CD14-positive monocyte (primary cell): Measurements from ENCODE around the gene KRTAP27-1. TPM values are rescaled to one million over a fixed set of nuclear protein-coding genes. Genes with fewer than 3 reads are reported as not detected.
A peak's percentile ranks its signal among the peaks of the same experiment; 100 is the strongest.

Source experiments
- DNase-seq, 3 donors: peaks; one replicate each; pipeline ENCODE4 v3.0.0-alpha.2; 2011 to 2022
- H2AFZ ChIP-seq: 2 replicates; pipeline ENCODE4 v1.6.0; 2012; ENCODE audit warnings: mild to moderate bottlenecking, low read depth, low read length, inconsistent platforms; ENCODE audit not compliant: insufficient read depth, poor library complexity, severe bottlenecking
- H3K27ac ChIP-seq, 2 donors: 1 replicate in 1 of 2; 2 replicates in 1 of 2; pipeline ENCODE4 v1.5.1; 2012 to 2013; ENCODE audit warnings: low read length in 2 of 2, control low read depth in 1 of 2, inconsistent platforms in 1 of 2, low read depth in 1 of 2, mild to moderate bottlenecking in 1 of 2
- H3K27me3 ChIP-seq, 2 donors: one replicate each; pipeline versions ENCODE4 v1.6.0 to v1.6.1; 2011 to 2013; ENCODE audit warnings: low read length in 2 of 2; ENCODE audit not compliant: control insufficient read depth in 2 of 2, insufficient read depth in 2 of 2
- H3K36me3 ChIP-seq, 2 donors: replicated peaks in 1 of 2; 1 replicate in 1 of 2; 2 replicates in 1 of 2; pipeline versions ENCODE4 v1.5.1 to v1.6.1; 2012 to 2013; ENCODE audit warnings: low read length in 2 of 2, control low read depth in 1 of 2, inconsistent platforms in 1 of 2, mild to moderate bottlenecking in 1 of 2; ENCODE audit not compliant: insufficient read depth in 2 of 2, control insufficient read depth in 1 of 2
- H3K4me1 ChIP-seq, 2 donors: 1 replicate in 1 of 2; 2 replicates in 1 of 2; pipeline versions ENCODE4 v1.5.1 to v1.6.1; 2012 to 2013; ENCODE audit warnings: low read length in 2 of 2, control low read depth in 1 of 2, inconsistent platforms in 1 of 2, mild to moderate bottlenecking in 1 of 2, moderate library complexity in 1 of 2; ENCODE audit not compliant: insufficient read depth in 2 of 2, control insufficient read depth in 1 of 2
- H3K4me2 ChIP-seq: replicated peaks from 2 replicates; pipeline ENCODE3; 2012; ENCODE audit warnings: low read length, moderate library complexity, mild to moderate bottlenecking; ENCODE audit not compliant: poor library complexity, severe bottlenecking; ENCODE audit errors: extremely low read depth
- H3K4me3 ChIP-seq, 3 experiments: fragments of 200-600 bp in 1 of 3; sonication (generic) in 1 of 3; replicated peaks in 1 of 3; 1 replicate in 2 of 3; 2 replicates in 1 of 3; pipeline ENCODE4 v1.5.1; 2011 to 2013; ENCODE audit warnings: low read length in 3 of 3, mild to moderate bottlenecking in 3 of 3, control low read depth in 2 of 3, low read depth in 2 of 3, inconsistent platforms in 1 of 3, moderate library complexity in 1 of 3
- H3K79me2 ChIP-seq: 2 replicates; pipeline ENCODE4 v1.6.0; 2012; ENCODE audit warnings: mild to moderate bottlenecking, control low read depth, inconsistent platforms, low read length, moderate library complexity; ENCODE audit not compliant: insufficient read depth
- H3K9ac ChIP-seq: 2 replicates; pipeline ENCODE4 v1.6.0; 2017; ENCODE audit warnings: low read length, mild to moderate bottlenecking; ENCODE audit not compliant: insufficient read depth, poor library complexity, severe bottlenecking
- H3K9me3 ChIP-seq, 2 donors: replicated peaks in 1 of 2; 1 replicate in 1 of 2; 2 replicates in 1 of 2; pipeline versions ENCODE4 v1.5.1 to v1.6.1; 2012 to 2013; ENCODE audit warnings: low read length in 2 of 2, control low read depth in 1 of 2; ENCODE audit not compliant: control insufficient read depth in 1 of 2, insufficient read depth in 1 of 2
- H4K20me1 ChIP-seq: 2 replicates; pipeline ENCODE4 v1.6.0; 2012; ENCODE audit warnings: mild to moderate bottlenecking, low read length, control low read depth, moderate library complexity; ENCODE audit not compliant: insufficient read depth
- H3K27ac Mint-ChIP-seq, 7 donors: one replicate each; pipeline ENCODE4 v1.8.0; 2020; ENCODE audit warnings: mild to moderate bottlenecking in 7 of 7, mixed read lengths in 7 of 7, moderate library complexity in 6 of 7, inconsistent platforms in 2 of 7
- H3K27me3 Mint-ChIP-seq, 3 donors: one replicate each; pipeline ENCODE4 v1.8.0; 2021 to 2022; ENCODE audit warnings: low read depth in 3 of 3, mild to moderate bottlenecking in 3 of 3, mixed read lengths in 3 of 3, moderate library complexity in 3 of 3, inconsistent platforms in 1 of 3
- H3K36me3 Mint-ChIP-seq, 2 donors: one replicate each; pipeline ENCODE4 v1.8.0; 2020; ENCODE audit warnings: mixed read lengths in 2 of 2, inconsistent platforms in 1 of 2, mild to moderate bottlenecking in 1 of 2
- H3K4me1 Mint-ChIP-seq: one replicate; pipeline ENCODE4 v1.8.0; 2020; ENCODE audit warnings: mild to moderate bottlenecking, mixed read lengths
- H3K4me3 Mint-ChIP-seq, 2 donors: one replicate each; pipeline ENCODE4 v1.8.0; 2020; ENCODE audit warnings: mild to moderate bottlenecking in 2 of 2, mixed read lengths in 2 of 2, moderate library complexity in 1 of 2
- H3K9me3 Mint-ChIP-seq, 7 donors: one replicate each; pipeline ENCODE4 v1.8.0; 2020 to 2022; ENCODE audit warnings: mixed read lengths in 7 of 7, mild to moderate bottlenecking in 6 of 7, moderate library complexity in 6 of 7, inconsistent platforms in 2 of 7
- WGBS: methylation state at CpG from one replicate; pipeline ENCODE4 v1.1.5; 2013; ENCODE audit warnings: missing lambda C conversion rate; ENCODE audit not compliant: insufficient coverage; 5-methylcytosine and 5-hydroxymethylcytosine counted together
- intact Hi-C, 2 donors: fragments of 100-400 bp; cut with micrococcal nuclease; formaldehyde crosslinking; loops; one replicate each; pipeline versions ENCODE4 v1.15.0 to v1.15.1; 2023
- polyA plus RNA-seq, 3 donors: library from polyadenylated mRNA; depleted of rRNA in 1 of 3; unstranded in 2 of 3; stranded (reverse) in 1 of 3; fragments of 300-500 nt in 2 of 3; fragments of >200 nt in 1 of 3; fragmentation: Illumina TruSeq in 2 of 3; gene quantifications; 1 replicate in 2 of 3; 2 replicates in 1 of 3; pipeline ENCODE4 v1.2.3, GENCODE V29; 2012 to 2021
- TF ChIP-seq, protein P1 (sequence below): fragments of 200-600 bp; IDR thresholded peaks from one replicate; pipeline ENCODE4 v1.8.0; 2022; ENCODE audit warnings: antibody characterized with exemption, mild to moderate bottlenecking

The KRTAP27-1 gene
- polyA plus RNA-seq, 3 donors, result not detected

DNA sequence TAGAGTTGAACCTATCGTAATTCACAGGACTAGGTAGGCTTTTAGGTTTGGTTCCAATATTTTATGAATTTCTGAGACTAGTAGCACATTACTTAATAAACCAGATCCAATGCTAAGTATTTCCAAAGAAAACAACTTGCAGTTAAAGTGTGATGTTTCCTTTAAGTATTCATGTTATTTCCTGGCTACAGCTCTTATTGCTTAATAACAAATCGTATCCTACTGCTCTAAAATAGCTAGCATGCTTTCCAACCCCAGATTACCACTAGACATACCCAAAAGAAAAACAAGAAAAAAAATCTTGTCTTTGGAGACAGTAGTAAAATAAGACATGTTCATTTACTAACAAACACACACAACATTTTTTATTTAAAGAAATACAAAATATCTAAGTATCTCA, 898 bp downstream of the KRTAP27-1 start:
- Histone ChIP-seq H4K20me1 (no peaks in the 10 kb centered on the region), H3K36me3 (no peaks in the 10 kb centered on the region), H3K27me3 (no peaks in the 10 kb centered on the region), H3K4me1 (no peaks in the 10 kb centered on the region), H3K9me3 (no peaks in the 10 kb centered on the region), H3K79me2 (no peaks in the 10 kb centered on the region), H3K9ac (no peak overlapping the region), H3K4me2 (no peak overlapping the region), H2AFZ (no peak overlapping the region), H3K27ac (no peak overlapping the region), H3K4me3 (no peak overlapping the region)
- no CpG with 5 or more reads among the region's 2 CpGs for WGBS
- Mint-ChIP-seq H3K27ac (no peak overlapping the region), H3K27me3 (peaks cover 0 to 2% (median 0%) of the 10 kb centered on the region in 3 donors), H3K36me3 (no peaks in the 10 kb centered on the region), H3K4me3 (no peak overlapping the region), H3K9me3 (peaks cover 0 to 2% (median 0%) of the 10 kb centered on the region in 7 donors), H3K4me1 (no peaks in the 10 kb centered on the region)
- TF ChIP-seq, protein P1, sequence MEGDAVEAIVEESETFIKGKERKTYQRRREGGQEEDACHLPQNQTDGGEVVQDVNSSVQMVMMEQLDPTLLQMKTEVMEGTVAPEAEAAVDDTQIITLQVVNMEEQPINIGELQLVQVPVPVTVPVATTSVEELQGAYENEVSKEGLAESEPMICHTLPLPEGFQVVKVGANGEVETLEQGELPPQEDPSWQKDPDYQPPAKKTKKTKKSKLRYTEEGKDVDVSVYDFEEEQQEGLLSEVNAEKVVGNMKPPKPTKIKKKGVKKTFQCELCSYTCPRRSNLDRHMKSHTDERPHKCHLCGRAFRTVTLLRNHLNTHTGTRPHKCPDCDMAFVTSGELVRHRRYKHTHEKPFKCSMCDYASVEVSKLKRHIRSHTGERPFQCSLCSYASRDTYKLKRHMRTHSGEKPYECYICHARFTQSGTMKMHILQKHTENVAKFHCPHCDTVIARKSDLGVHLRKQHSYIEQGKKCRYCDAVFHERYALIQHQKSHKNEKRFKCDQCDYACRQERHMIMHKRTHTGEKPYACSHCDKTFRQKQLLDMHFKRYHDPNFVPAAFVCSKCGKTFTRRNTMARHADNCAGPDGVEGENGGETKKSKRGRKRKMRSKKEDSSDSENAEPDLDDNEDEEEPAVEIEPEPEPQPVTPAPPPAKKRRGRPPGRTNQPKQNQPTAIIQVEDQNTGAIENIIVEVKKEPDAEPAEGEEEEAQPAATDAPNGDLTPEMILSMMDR, result no peak
- DNase-seq, result no peak
- intact Hi-C loops, result no loop called here

DNA sequence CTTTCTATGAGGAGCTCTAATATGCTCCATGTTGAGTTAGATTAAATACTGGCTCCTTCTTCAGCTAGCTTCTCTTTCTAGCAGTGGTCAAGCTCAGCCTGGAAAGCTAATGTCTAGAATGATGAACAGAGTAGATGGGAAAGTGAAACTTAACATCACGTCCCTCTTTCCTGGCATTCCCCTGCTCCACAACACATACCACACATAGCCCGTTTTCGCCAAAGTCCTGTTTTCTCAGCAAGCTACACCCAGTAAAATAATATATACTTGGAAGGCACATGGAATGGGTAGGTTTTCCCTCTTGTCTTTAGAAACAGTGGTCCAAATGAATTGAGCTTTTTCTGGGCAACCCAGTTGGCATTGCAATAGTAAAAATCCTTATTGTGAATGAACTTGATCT, 3.8 kb downstream of the KRTAP27-1 start:
- Histone ChIP-seq H3K36me3 (no peaks in the 10 kb centered on the region), H4K20me1 (no peaks in the 10 kb centered on the region), H3K4me3 (no peak overlapping the region), H2AFZ (no peak overlapping the region), H3K79me2 (no peaks in the 10 kb centered on the region), H3K27me3 (no peaks in the 10 kb centered on the region), H3K4me1 (no peaks in the 10 kb centered on the region), H3K4me2 (no peak overlapping the region), H3K9me3 (no peaks in the 10 kb centered on the region), H3K27ac (no peak overlapping the region), H3K9ac (no peak overlapping the region)
- TF ChIP-seq, protein P1, result no peak
- H3K36me3 Mint-ChIP-seq, result no peaks in the 10 kb centered on the region
- DNase-seq, result no peak
- peaks cover 0 to 3% (median 0%) of the 10 kb centered on the region in 7 donors for H3K9me3 Mint-ChIP-seq
- H3K27me3 Mint-ChIP-seq, result peaks cover 0 to 2% (median 0%) of the 10 kb centered on the region in 3 donors
- intact Hi-C loops, result no loop called here
- H3K4me1 Mint-ChIP-seq, result no peaks in the 10 kb centered on the region
- no peak overlapping the region for H3K4me3 Mint-ChIP-seq
- WGBS, result no CpG with 5 or more reads among the region's 3 CpGs
- peak overlapping the region in 1 of 7 donors; percentile 61 for H3K27ac Mint-ChIP-seq
